HepG2 (cell line): ENCODE data around the gene AKAP8. TPM values are rescaled to one million over a fixed set of nuclear protein-coding genes. Genes with fewer than 3 reads are reported as not detected.

Experiments used
- ARHGAP35 ChIP-seq: sonication (generic); formaldehyde crosslinking; IDR thresholded peaks from 2 replicates; pipeline ENCODE4 v1.9.0; 2022; ENCODE audit warnings: mild to moderate bottlenecking, inconsistent platforms, moderate library complexity, missing genetic modification reagents, borderline replicate concordance
- CBFB ChIP-seq: sonication (generic); formaldehyde crosslinking; IDR thresholded peaks from 2 replicates; pipeline ENCODE4 v1.4.0; 2020; ENCODE audit warnings: missing genetic modification reagents
- GMEB1 ChIP-seq: sonication (generic); formaldehyde crosslinking; IDR thresholded peaks from 2 replicates; pipeline ENCODE4 v1.5.1; 2020; ENCODE audit warnings: missing genetic modification reagents, mild to moderate bottlenecking, borderline replicate concordance
- JUNB ChIP-seq: sonication (generic); formaldehyde crosslinking; IDR thresholded peaks from 2 replicates; pipeline ENCODE4 v1.8.0; 2022; ENCODE audit warnings: missing genetic modification reagents, mild to moderate bottlenecking, borderline replicate concordance
- NCOA5 ChIP-seq: sonication (generic); formaldehyde crosslinking; IDR thresholded peaks from 2 replicates; pipeline ENCODE4 v1.4.0; 2020; ENCODE audit warnings: missing genetic modification reagents
- SMAD3 ChIP-seq: sonication (generic); formaldehyde crosslinking; IDR thresholded peaks from 2 replicates; pipeline ENCODE4 v1.4.0; 2020; ENCODE audit warnings: missing genetic modification reagents
- SP2 ChIP-seq: sonication (generic); formaldehyde crosslinking; IDR thresholded peaks from 2 replicates; pipeline ENCODE4 v1.5.1; 2020; ENCODE audit warnings: mild to moderate bottlenecking, missing genetic modification reagents
- TAF1 ChIP-seq: sonication (generic); formaldehyde crosslinking; IDR thresholded peaks from 2 replicates; pipeline ENCODE4 v1.4.0; 2020; ENCODE audit warnings: missing genetic modification reagents
- TERF1 ChIP-seq: sonication (generic); formaldehyde crosslinking; IDR thresholded peaks from 2 replicates; pipeline ENCODE4 v1.8.0; 2022; ENCODE audit warnings: mild to moderate bottlenecking, missing genetic modification reagents, moderate library complexity
- THAP9 ChIP-seq: sonication (generic); formaldehyde crosslinking; IDR thresholded peaks from 2 replicates; pipeline ENCODE4; 2020; ENCODE audit warnings: missing genetic modification reagents, mild to moderate bottlenecking, borderline replicate concordance
- ZBED4 ChIP-seq: sonication (generic); formaldehyde crosslinking; IDR thresholded peaks from 2 replicates; pipeline ENCODE4 v1.4.0; 2020; ENCODE audit warnings: missing genetic modification reagents, borderline replicate concordance
- ZNF331 ChIP-seq: sonication (generic); formaldehyde crosslinking; IDR thresholded peaks from 2 replicates; pipeline ENCODE4 v1.4.0; 2020; ENCODE audit warnings: missing genetic modification reagents
- polyA plus RNA-seq, 8 experiments: library from polyadenylated mRNA; depleted of rRNA in 3 of 8; stranded (reverse) in 7 of 8; unstranded in 1 of 8; fragments of >200 nt; fragmentation: Illumina TruSeq in 4 of 8; extraction: Trizol in 4 of 8; gene quantifications; 2 replicates each; pipeline versions ENCODE4 v1.2.1 to v1.2.3, GENCODE V29; 2011 to 2016; ENCODE audit warnings: low read depth in 4 of 8, missing spikeins in 1 of 8, mixed read lengths in 1 of 8; ENCODE audit not compliant: insufficient read depth in 1 of 8
- total RNA-seq, 5 experiments: library from RNA; depleted of rRNA; stranded (reverse); fragments of >200 nt; fragmentation: Illumina TruSeq; extraction: Trizol; gene quantifications; 2 replicates each; pipeline ENCODE4 v1.2.3, GENCODE V29; 2016; ENCODE audit warnings: low read depth in 1 of 5
- TF ChIP-seq, protein P1 (sequence below): sonication (generic); formaldehyde crosslinking; IDR thresholded peaks from 2 replicates; pipeline ENCODE4 v1.5.0; 2020; ENCODE audit warnings: mild to moderate bottlenecking, missing genetic modification reagents, borderline replicate concordance

AKAP8 gene
- total and polyA plus RNA-seq, 2 of the 13 experiments (the other 11 are each of a cell fraction or from before 2014, with no cell fraction given): 15.9 to 22.1 TPM

DNA sequence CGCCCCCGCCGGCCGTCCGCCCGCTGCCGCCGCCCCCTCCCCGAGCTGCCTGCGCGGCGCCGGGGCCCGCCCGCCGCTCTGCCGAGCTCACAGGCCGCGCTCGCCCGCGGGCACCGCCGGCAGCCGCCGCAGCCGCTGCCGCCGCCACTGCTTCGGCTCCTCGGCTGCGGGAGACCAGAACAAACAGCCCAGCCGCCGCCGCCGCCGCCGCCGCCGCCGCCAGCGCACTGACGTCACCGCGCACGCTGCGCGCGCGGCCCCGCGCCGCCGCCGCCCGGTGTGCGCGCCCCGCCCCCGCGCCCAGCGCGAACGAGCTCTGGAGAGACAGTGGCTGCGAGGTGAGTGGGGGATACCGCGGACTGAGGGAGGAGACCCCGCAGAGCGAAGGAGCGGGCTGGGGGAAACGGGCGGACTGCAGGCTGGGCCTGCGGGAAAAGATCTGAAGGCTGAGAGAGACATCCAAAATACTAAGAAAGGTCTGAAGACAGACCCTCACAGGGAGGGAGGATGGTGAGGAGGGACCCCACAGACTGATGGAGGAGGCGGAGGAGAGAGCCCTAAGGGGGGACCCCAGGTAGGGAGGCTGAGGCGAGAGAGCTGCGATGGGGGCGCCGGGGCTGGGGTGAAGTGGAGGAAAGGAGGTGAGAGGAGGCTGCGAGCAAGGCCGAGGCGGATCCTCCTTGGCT lies 47.1 kb downstream of the AKAP8 start, which contains the start of gene BRD4 (continued):
- TF ChIP-seq THAP9 (CRISPR knock-in tag) (no peak), JUNB (CRISPR knock-in tag) (no peak), SP2 (CRISPR knock-in tag) (no peak), ZNF331 (CRISPR knock-in tag) (peak; percentile 34; the same call in 1 of the 2 replicates), SMAD3 (CRISPR knock-in tag) (no peak), CBFB (no peak; the same call in 1 of the 2 replicates), ARHGAP35 (CRISPR knock-in tag) (peak; percentile 64; the same call in 1 of the 2 replicates), TERF1 (CRISPR knock-in tag) (no peak), ZBED4 (CRISPR knock-in tag) (no peak), NCOA5 (CRISPR knock-in tag) (no peak), GMEB1 (CRISPR knock-in tag) (peak; percentile 81), TAF1 (peak; percentile 61)
- TF ChIP-seq, protein P1, sequence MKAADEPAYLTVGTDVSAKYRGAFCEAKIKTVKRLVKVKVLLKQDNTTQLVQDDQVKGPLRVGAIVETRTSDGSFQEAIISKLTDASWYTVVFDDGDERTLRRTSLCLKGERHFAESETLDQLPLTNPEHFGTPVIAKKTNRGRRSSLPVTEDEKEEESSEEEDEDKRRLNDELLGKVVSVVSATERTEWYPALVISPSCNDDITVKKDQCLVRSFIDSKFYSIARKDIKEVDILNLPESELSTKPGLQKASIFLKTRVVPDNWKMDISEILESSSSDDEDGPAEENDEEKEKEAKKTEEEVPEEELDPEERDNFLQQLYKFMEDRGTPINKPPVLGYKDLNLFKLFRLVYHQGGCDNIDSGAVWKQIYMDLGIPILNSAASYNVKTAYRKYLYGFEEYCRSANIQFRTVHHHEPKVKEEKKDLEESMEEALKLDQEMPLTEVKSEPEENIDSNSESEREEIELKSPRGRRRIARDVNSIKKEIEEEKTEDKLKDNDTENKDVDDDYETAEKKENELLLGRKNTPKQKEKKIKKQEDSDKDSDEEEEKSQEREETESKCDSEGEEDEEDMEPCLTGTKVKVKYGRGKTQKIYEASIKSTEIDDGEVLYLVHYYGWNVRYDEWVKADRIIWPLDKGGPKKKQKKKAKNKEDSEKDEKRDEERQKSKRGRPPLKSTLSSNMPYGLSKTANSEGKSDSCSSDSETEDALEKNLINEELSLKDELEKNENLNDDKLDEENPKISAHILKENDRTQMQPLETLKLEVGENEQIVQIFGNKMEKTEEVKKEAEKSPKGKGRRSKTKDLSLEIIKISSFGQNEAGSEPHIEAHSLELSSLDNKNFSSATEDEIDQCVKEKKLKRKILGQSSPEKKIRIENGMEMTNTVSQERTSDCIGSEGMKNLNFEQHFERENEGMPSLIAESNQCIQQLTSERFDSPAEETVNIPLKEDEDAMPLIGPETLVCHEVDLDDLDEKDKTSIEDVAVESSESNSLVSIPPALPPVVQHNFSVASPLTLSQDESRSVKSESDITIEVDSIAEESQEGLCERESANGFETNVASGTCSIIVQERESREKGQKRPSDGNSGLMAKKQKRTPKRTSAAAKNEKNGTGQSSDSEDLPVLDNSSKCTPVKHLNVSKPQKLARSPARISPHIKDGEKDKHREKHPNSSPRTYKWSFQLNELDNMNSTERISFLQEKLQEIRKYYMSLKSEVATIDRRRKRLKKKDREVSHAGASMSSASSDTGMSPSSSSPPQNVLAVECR (CRISPR knock-in tag): peak; percentile 33; the same call in 1 of the 2 replicates
